ENCODE measurements around the gene AGER.

DNA sequence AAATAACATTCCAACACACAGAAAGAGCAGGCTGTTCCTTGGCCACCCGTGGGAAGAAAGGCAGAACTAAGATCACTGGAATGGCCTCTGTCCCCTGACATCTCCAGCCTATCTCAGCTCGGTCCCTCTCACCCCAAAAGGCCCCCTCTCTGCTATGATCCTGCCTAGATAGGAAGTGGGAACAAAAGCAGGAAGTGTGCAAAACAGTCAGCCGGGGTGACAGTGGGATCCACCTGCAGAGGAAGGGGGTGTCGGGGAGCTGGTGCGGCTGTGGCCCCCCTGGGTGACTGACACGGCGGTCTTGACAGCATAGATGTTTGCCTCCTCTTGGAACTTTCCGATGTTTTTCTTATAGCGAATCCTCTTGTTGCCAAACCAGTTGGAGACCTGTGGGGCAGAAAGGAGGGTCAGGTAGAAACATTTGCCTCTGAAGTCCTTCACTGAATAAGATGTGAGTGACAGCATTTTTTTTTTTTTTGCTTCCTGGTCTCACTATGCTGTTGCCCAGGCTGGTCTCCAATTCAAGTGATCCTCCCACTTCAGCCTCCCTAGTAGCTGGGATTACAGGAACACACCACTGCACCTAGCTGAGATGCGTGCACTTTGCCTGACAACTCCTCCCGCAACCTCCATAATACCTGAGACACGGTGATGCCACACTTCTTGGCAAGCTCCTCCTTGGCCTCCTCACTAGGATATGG is 3.1 kb upstream of the AGER start:
- no peak for TF ChIP-seq POLR2A (IDR thresholded peaks at IDR 0.05; ENCODE audit: low read length)
- TF ChIP-seq, protein P1, sequence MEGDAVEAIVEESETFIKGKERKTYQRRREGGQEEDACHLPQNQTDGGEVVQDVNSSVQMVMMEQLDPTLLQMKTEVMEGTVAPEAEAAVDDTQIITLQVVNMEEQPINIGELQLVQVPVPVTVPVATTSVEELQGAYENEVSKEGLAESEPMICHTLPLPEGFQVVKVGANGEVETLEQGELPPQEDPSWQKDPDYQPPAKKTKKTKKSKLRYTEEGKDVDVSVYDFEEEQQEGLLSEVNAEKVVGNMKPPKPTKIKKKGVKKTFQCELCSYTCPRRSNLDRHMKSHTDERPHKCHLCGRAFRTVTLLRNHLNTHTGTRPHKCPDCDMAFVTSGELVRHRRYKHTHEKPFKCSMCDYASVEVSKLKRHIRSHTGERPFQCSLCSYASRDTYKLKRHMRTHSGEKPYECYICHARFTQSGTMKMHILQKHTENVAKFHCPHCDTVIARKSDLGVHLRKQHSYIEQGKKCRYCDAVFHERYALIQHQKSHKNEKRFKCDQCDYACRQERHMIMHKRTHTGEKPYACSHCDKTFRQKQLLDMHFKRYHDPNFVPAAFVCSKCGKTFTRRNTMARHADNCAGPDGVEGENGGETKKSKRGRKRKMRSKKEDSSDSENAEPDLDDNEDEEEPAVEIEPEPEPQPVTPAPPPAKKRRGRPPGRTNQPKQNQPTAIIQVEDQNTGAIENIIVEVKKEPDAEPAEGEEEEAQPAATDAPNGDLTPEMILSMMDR (IDR thresholded peaks at IDR 0.05), result no peak
- TF ChIP-seq HDAC2 (IDR thresholded peaks at IDR 0.05), result no peak
- TF ChIP-seq CBX2 (IDR thresholded peaks at IDR 0.05; ENCODE audit: borderline replicate concordance, low read depth), result no peak
- TF ChIP-seq, protein P2, sequence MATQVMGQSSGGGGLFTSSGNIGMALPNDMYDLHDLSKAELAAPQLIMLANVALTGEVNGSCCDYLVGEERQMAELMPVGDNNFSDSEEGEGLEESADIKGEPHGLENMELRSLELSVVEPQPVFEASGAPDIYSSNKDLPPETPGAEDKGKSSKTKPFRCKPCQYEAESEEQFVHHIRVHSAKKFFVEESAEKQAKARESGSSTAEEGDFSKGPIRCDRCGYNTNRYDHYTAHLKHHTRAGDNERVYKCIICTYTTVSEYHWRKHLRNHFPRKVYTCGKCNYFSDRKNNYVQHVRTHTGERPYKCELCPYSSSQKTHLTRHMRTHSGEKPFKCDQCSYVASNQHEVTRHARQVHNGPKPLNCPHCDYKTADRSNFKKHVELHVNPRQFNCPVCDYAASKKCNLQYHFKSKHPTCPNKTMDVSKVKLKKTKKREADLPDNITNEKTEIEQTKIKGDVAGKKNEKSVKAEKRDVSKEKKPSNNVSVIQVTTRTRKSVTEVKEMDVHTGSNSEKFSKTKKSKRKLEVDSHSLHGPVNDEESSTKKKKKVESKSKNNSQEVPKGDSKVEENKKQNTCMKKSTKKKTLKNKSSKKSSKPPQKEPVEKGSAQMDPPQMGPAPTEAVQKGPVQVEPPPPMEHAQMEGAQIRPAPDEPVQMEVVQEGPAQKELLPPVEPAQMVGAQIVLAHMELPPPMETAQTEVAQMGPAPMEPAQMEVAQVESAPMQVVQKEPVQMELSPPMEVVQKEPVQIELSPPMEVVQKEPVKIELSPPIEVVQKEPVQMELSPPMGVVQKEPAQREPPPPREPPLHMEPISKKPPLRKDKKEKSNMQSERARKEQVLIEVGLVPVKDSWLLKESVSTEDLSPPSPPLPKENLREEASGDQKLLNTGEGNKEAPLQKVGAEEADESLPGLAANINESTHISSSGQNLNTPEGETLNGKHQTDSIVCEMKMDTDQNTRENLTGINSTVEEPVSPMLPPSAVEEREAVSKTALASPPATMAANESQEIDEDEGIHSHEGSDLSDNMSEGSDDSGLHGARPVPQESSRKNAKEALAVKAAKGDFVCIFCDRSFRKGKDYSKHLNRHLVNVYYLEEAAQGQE (IDR thresholded peaks at IDR 0.05), result no peak
- TF ChIP-seq RFX5 (IDR thresholded peaks at IDR 0.05), result no peak
- no peak for TF ChIP-seq EP300 (IDR thresholded peaks at IDR 0.05)
- TF ChIP-seq MYC (IDR thresholded peaks at IDR 0.05; ENCODE audit: borderline replicate concordance, low read length), result no peak
- no peak for TF ChIP-seq RAD21 (conservative IDR thresholded peaks at IDR 0.05 in 1 of 2, IDR thresholded peaks at IDR 0.05 in 1 of 2)
- no peak for TF ChIP-seq ZFP36 (IDR thresholded peaks at IDR 0.05; ENCODE audit: borderline replicate concordance, partially characterized antibody)
- TF ChIP-seq HOXA7 (CRISPR knock-in tag; IDR thresholded peaks at IDR 0.05), result no peak

Data from A549 (cell line).